GM12892 (cell line): ENCODE data around the gene MAGEL2. TPM values are rescaled to one million over a fixed set of nuclear protein-coding genes. Genes with fewer than 3 reads are reported as not detected.

Experiments
- DNase-seq: peaks from one replicate; pipeline ENCODE4 v3.0.0; 2011; ENCODE audit not compliant: insufficient read length
- FAIRE-seq: peaks from 2 replicates; lab custom pipeline; 2011; peaks lifted over from hg19 to GRCh38; lab: Jason Lieb, UNC
- POLR2A ChIP-seq: IDR thresholded peaks from 2 replicates; pipeline ENCODE4 v1.6.1; 2011; ENCODE audit warnings: low read depth, low read length, control low read depth
- POLR2AphosphoS5 ChIP-seq: IDR thresholded peaks from 2 replicates; pipeline ENCODE4 v1.6.1; 2011; ENCODE audit warnings: low read depth, low read length, control low read depth
- TAF1 ChIP-seq: IDR thresholded peaks from 2 replicates; pipeline ENCODE4 v1.6.1; 2011; ENCODE audit warnings: low read depth, mild to moderate bottlenecking, control low read depth, low read length, borderline replicate concordance
- polyA plus RNA-seq: library from polyadenylated mRNA; unstranded; fragments of >200 nt; gene quantifications from one replicate; pipeline ENCODE4 v1.2.1, GENCODE V29; 2012; ENCODE audit warnings: missing spikeins, inconsistent platforms; ENCODE audit not compliant: missing spikeins

Gene MAGEL2
- polyA plus RNA-seq: not detected

DNA sequence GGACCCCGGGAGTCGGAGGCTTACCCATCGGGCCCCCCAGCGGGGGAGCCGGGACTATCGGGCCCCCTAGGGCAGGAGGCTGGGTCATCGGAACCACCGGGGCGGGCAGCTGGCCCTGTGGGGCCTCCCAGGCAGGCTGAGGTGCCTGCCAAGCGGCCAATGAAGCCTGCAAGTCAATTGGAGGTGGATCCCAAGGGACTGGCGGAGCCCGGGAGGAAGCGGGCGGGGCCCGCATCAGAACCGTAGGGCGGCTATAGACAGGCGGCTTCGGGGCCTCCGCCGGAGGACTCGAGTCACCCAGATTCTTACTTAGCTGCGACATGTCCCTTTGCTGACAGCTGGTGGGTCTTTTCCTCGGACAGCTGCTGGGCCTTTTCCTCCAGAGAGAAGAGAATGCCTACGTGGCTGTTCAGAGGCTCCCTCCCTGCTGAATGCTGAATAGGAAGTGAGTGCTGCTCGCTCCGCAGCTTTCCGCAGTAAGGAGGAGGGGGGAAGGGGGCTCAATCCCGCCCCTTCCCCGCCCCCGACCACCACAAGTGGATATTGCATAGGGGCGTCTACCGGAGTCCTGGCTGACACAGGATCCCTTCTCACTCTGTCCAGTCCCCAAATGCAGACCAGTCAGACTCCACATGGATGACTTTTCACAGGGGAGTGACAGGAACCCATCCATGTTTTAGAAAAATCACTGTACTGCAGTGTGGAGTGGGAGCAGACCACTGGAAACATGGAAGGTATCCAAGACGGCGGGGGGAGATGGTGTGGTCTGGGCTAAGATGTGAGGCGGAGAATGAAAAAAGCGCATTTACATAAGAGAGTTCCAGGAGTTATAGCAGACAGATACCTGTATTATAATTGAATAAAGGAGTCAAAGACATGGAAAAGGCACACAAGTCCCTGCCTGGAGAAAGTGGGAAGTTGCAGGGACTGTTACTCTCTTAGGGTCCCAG, at the start of gene MAGEL2:
TSS of gene MAGEL2 (minus strand) at position 447 of the 950 bp plus-strand sequence. CDS start at position 322, 125 bp downstream.
- no peak for TF ChIP-seq POLR2A
- TF ChIP-seq POLR2AphosphoS5: no peak
- no peak for TF ChIP-seq TAF1
- no peak for DNase-seq
- FAIRE-seq: no peak

DNA sequence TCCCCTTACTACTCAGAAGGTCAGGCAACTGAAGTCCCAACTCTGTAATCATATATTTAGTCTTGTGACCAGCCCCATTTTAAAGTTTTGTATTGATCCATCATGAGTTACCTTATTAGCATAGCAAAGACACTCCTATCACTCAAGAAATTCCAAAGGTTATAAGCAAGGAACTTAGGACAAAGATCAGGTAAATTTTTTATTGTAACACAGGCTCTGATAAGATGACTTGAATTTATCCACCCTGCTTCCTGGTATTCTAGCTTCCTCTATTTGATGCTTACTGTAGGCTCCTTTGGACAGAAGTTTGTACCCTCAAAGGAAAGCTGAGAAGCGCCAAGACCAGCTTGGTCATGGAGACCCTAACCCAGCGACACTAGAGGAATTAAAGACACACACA, 47.6 kb upstream of the MAGEL2 start:
- DNase-seq (no peak), FAIRE-seq (no peak)
- TF ChIP-seq POLR2AphosphoS5: no peak
- no peak for TF ChIP-seq POLR2A
- TF ChIP-seq TAF1: no peak

DNA sequence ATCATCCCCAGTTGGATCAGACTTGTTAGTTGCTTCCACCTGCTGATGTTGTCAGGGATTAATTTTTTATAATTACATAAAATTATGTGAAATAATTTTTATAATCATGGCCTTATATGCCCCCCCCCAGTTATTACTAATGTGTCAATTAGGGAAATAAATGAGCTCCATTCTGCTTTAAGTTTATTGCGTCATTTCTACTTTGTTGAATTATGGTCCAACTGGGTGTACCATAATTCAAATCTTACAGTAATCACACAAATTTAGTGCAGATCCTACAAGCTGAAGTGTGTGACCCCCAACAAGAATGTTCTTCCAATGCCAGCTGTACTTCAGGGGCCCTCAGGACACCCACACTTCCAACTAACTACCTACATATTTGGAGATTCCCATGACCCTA, 46.9 kb upstream of the MAGEL2 start:
- DNase-seq: no peak
- no peak for FAIRE-seq
- TF ChIP-seq POLR2A (no peak), TAF1 (no peak), POLR2AphosphoS5 (no peak)

DNA sequence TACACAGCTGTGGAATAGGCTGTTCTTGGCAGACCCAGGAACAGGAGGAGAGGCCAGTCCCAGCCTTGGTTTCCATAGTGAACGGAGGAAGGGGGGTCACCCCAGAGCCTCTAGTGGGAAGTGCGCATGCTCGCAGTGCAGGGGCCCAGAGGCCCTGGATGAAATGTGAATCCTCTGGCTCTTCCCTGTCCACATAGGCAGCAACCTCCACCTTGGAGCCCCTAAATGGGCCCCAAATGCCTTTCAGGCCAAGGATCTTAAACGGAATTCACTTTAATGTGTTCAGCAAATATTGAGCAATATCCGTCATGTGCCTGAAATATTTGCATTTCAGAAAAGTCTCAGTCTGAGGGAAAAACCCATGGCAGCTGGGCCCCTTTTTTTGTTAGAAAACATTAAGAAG, 42.8 kb upstream of the MAGEL2 start:
- FAIRE-seq (no peak), DNase-seq (no peak)
- TF ChIP-seq POLR2A: no peak
- no peak for TF ChIP-seq TAF1
- no peak for TF ChIP-seq POLR2AphosphoS5

DNA sequence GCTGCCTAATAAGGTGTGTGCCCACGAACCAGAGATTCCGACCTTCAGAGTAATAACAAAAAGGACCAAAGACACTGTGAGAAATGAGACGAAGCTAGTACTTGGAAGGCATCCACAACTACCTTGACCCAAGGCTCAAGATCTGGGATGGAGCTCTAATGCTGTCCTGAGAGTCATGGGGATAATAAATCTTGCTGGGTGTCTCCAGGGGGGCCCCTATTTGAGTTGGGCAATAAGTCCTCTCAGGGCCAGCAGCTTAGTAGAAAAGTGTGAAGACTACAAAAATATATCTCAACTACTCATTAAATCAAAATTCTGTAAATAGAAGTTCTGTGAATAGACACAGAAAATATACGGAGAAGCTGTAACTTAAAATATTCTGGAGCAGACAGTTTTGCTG, 42.3 kb upstream of the MAGEL2 start:
- DNase-seq (no peak), FAIRE-seq (no peak)
- TF ChIP-seq POLR2AphosphoS5 (no peak), POLR2A (no peak), TAF1 (no peak)

DNA sequence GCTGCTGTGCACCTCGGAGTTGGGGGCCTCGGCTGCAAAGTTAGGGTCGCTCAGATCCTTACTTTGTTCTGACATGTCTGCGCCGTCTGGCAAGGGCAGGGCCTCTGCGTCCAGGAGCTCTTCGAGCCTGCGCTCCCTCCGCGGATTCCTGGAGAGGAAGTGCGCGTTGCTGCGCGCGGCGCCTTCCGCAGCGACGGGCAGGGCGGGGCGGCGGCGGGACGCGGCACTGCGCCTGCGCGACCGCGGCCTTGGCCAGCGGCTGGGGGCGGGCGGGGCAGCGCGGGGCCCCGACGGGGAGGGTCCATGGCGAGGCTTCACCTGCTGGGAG, 39.4 kb upstream of the MAGEL2 start, which contains the start of gene NDN:
TSS of gene NDN (minus strand) at position 163 of the 328 bp plus-strand sequence. CDS start at position 75, 88 bp downstream.
- FAIRE-seq (no peak), DNase-seq (no peak)
- no peak for TF ChIP-seq POLR2AphosphoS5
- no peak for TF ChIP-seq TAF1
- TF ChIP-seq POLR2A: no peak

DNA sequence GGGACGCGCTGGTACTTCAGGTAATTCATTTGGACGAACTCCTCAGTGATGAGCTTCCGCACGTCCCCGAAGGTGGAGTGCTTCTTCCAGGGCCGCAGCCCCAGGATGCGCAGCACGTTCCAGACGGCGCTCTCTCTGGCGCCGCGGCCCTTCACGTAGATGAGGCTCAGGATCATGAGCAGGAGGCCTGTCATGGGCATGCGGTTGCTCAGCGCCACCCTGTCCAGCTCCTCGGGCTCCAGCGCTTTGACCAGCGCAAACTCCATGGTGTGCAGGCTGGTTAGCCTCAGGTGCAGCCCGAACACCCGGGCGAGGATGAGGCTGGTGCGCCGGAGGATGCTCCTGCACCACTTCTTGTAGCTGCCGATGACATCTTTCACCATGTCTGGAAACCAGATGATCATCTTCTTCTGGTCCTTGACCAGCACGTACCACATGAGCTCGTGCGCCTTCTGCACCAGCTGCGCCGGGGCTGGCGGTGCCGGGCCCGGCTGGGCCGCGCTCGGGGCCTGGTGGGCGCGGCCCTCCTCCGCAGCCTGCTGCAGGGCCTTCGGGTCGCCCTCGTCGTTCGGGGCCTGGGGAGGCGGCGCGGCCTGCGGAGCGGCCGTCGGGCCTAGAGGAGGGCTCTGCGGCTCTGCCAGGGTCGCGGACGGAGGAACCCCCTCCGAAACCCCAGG, 38.9 kb upstream of the MAGEL2 start:
- DNase-seq: no peak
- TF ChIP-seq POLR2A (no peak), POLR2AphosphoS5 (no peak), TAF1 (no peak)
- no peak for FAIRE-seq

DNA sequence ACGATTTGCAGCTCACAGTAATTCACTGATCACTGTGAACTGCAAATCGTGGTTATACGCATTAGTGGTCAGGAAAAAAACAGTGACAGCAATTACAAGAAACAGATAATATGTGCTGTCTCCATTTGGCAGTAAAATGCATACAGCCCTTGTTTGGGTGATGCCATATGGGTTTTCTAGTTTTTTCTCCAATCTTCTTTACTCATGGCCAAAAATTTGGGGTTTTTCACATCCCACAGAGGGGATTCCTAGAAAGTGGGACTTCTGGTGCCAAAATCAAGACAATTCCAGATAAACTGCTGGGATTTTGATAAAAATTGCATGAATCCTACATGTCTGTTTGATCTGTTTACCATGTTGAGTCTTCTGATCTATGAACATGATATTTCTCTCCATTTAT, 23.8 kb upstream of the MAGEL2 start:
- DNase-seq (no peak), FAIRE-seq (no peak)
- TF ChIP-seq POLR2AphosphoS5 (no peak), TAF1 (no peak), POLR2A (no peak)

DNA sequence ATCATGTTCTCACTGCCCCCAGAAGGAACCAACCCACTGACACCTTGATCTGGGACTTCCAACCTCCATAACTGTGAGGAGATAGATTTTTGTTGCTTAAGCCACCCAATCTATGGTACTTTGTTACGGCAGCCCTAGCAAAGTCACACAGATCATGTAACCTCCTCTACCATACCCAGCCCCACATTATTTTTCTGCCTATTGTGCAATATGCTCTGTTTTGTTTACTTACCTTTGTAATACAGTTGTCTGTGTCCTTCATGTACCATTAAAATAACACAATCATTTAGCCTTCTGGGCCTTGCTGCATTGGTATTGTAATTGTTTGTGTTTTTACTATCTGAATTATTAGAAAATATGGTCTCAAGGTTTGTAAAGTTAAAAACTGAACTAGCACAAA, 23.3 kb upstream of the MAGEL2 start:
- DNase-seq: no peak
- TF ChIP-seq POLR2AphosphoS5 (no peak), TAF1 (no peak), POLR2A (no peak)
- FAIRE-seq: no peak

DNA sequence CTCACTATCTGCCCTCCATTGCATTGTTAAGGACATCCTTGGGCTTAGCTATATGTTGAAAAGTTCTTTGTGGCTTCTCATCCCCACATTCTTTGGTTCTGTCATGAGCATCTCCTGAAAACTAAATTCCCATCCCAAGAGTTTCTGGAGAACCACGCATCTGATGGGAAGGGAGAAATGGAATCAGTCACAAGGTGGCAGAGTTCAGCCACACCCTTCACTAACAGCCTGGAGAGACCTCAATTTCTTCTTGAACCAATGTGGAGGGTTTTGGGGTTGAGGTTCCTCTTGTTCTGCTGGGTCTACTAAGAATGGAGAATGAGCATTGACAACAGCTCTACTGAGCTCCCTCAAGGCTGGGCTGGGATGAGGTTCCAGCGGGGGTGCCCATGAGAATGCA, 15.6 kb upstream of the MAGEL2 start:
- TF ChIP-seq TAF1: no peak
- no peak for TF ChIP-seq POLR2A
- no peak for TF ChIP-seq POLR2AphosphoS5
- DNase-seq (no peak), FAIRE-seq (no peak)

DNA sequence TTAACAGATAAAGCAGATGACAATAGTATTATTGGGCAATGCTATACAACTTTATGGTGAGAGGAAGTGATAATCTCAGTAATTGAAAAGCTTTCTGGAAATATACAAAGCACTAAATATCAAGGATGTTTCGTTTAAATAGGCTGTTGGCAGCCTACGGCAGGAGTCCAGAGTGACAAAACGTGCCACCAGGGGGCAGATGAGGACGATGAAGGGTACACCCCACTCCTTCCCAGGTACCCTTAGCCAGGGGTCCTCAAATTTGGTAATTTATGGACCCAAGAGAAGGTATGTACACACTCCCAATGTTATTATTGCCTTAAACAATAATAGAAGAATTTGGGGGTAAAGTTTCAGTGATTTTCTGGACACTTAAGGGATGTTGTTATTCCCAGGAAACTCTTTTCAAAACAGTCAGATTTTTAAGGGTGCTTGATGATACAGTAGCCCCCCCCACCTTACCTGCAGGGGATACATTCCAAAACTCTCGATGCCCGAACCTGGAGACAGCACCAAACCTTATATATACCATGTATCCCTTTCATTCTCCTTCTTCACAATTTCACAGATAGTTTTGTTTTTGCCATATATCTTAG, 1.4 kb upstream of the MAGEL2 start:
- FAIRE-seq: no peak
- no peak for TF ChIP-seq POLR2A
- TF ChIP-seq TAF1: no peak
- TF ChIP-seq POLR2AphosphoS5: no peak

DNA sequence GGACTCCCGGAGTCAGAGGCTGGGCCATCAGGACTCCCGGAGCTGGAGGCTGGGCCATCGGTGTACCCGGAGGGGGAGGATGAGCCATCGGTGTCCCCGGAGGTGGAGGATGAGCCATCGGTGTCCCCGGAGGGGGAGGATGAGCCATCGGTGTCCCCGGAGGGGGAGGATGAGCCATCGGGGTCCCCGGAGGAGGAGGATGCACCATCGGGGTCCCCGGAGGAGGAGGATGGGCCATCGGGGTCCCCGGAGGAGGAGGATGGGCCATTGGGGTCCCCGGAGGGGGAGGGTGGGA, 719 bp downstream of the MAGEL2 start:
- TF ChIP-seq TAF1 (no peak), POLR2A (no peak), POLR2AphosphoS5 (no peak)
- FAIRE-seq (no peak), DNase-seq (no peak)

More for the DNA sequence above, 1.4 kb upstream of the MAGEL2 start:
- no peak for DNase-seq
